ENCODE measurements around the gene TEDC2. TPM values are rescaled to one million over a fixed set of nuclear protein-coding genes. Genes with fewer than 3 reads are reported as not detected.
A peak's percentile ranks its signal among the peaks of the same experiment; 100 is the strongest.

The TEDC2 gene
- total and polyA plus RNA-seq, 9 of the 15 experiments (the other 6 are each of a cell fraction or from before 2014, with no cell fraction given) = 0.75 to 57.0 (median 17.6) TPM

- TF ChIP-seq SLC30A9 (CRISPR knock-in tag; IDR thresholded peaks at IDR 0.05) (no peak), EGR1 (conservative IDR thresholded peaks at IDR 0.05) (no peak), ZNF75A (CRISPR knock-in tag; IDR thresholded peaks at IDR 0.05) (no peak), RBM22 (IDR thresholded peaks at IDR 0.05; ENCODE audit: low read depth, low read length, poor library complexity, severe bottlenecking) (no peak), ZNF707 (CRISPR knock-in tag; conservative IDR thresholded peaks at IDR 0.05) (no peak), CBFA2T2 (conservative IDR thresholded peaks at IDR 0.05) (no peak), KLF1 (tag; IDR thresholded peaks at IDR 0.05) (0 out of 2 replicates have a peak, but pooled peaks have one; percentile 11), NCOA2 (IDR thresholded peaks at IDR 0.05; ENCODE audit: partially characterized antibody in 2 of 2) (no peak), TSHZ1 (CRISPR knock-in tag; IDR thresholded peaks at IDR 0.05) (no peak), BRF2 (IDR thresholded peaks at IDR 0.05; ENCODE audit: borderline replicate concordance, insufficient read depth, insufficient read length) (no peak), ZNF766 (CRISPR knock-in tag; conservative IDR thresholded peaks at IDR 0.05) (no peak), PTBP1 (IDR thresholded peaks at IDR 0.05; ENCODE audit: low read depth, low read length) (no peak), NCOA6 (IDR thresholded peaks at IDR 0.05) (peak; percentile 92), TOE1 (IDR thresholded peaks at IDR 0.05; ENCODE audit: borderline replicate concordance) (no peak), TOE1 (CRISPR knock-in tag; IDR thresholded peaks at IDR 0.05; ENCODE audit: borderline replicate concordance, low read depth) (no peak), NFXL1 (CRISPR knock-in tag; IDR thresholded peaks at IDR 0.05) (no peak), TRIM24 (IDR thresholded peaks at IDR 0.05) (peak in 1 of 2 experiments; percentile 72; a peak in 2 of 4 replicates), SMARCE1 (IDR thresholded peaks at IDR 0.05) (no peak), TCFL5 (CRISPR knock-in tag; conservative IDR thresholded peaks at IDR 0.05) (no peak), SRSF7 (optimal IDR thresholded peaks at IDR 0.05; ENCODE audit: low read depth, low read length) (no peak), POU5F1 (IDR thresholded peaks at IDR 0.05; ENCODE audit: borderline replicate concordance, low read depth, low read length, partially characterized antibody) (no peak), BACH1 (tag; IDR thresholded peaks at IDR 0.05) (no peak), ZBTB49 (CRISPR knock-in tag; IDR thresholded peaks at IDR 0.05; ENCODE audit: borderline replicate concordance) (no peak), BCL6 (CRISPR knock-in tag; IDR thresholded peaks at IDR 0.05) (no peak)
Observed at GRCh38 chr16:2428784-2429033, 31.2 kb upstream of the TEDC2 start (continued).

Measured in K562 (cell line).